Lower lobe of right lung (tissue), 2 donors: ENCODE results near the gene TRIP13. TPM values are rescaled to one million over a fixed set of nuclear protein-coding genes. Genes with fewer than 3 reads are reported as not detected.
"Not testable (repeated sequence)": the region's sequence is repeated elsewhere in the genome, so short reads cannot be mapped to it uniquely, and the experiment has no call there.

Experiments used
- ATAC-seq, 2 donors: fragments of 200-7000 bp; cut with Tn5 transposase; one replicate each; pipeline ENCODE4 v1.9.1; 2020 to 2022; ENCODE audit warnings: mild to moderate bottlenecking in 2 of 2, moderate library complexity in 2 of 2
- DNase-seq: peaks from one replicate; pipeline ENCODE4 v3.0.0-alpha.2; 2020
- H3K27ac ChIP-seq: fragments of 200-600 bp; one replicate; pipeline ENCODE4 v1.8.0; 2022
- H3K27me3 ChIP-seq: fragments of 200-600 bp; one replicate; pipeline ENCODE4 v1.8.0; 2022; ENCODE audit warnings: low read depth
- H3K36me3 ChIP-seq: fragments of 200-600 bp; one replicate; pipeline ENCODE4 v1.8.0; 2022; ENCODE audit warnings: mild to moderate bottlenecking
- H3K4me1 ChIP-seq: fragments of 200-600 bp; one replicate; pipeline ENCODE4 v1.8.0; 2022
- H3K4me3 ChIP-seq: fragments of 200-600 bp; one replicate; pipeline ENCODE4 v1.8.0; 2022; ENCODE audit warnings: mild to moderate bottlenecking
- H3K9me3 ChIP-seq: fragments of 200-600 bp; one replicate; pipeline ENCODE4 v1.8.0; 2022
- intact Hi-C: fragments of 100-400 bp; cut with DNase I; formaldehyde crosslinking; loops from one replicate; pipeline ENCODE4 v1.11.0; 2022
- total RNA-seq: library from RNA; stranded (reverse); fragmentation: NEBNext Ultra II Directional; extraction: Animal tissue kit (Norgen Biotek cat#: 25700); gene quantifications from one replicate; pipeline ENCODE4 v1.2.1, GENCODE V29; 2021
- TF ChIP-seq, protein P1 (sequence below): fragments of 200-600 bp; IDR thresholded peaks from one replicate; pipeline ENCODE4 v1.8.0; 2022; ENCODE audit warnings: antibody characterized with exemption, mild to moderate bottlenecking
- donor health status: DM: no; HTN: yes; CAD: no; lungs with severe emphysema.

Gene TRIP13
- total RNA-seq, 1 donor from 2014 or later: 1.0 TPM

DNA sequence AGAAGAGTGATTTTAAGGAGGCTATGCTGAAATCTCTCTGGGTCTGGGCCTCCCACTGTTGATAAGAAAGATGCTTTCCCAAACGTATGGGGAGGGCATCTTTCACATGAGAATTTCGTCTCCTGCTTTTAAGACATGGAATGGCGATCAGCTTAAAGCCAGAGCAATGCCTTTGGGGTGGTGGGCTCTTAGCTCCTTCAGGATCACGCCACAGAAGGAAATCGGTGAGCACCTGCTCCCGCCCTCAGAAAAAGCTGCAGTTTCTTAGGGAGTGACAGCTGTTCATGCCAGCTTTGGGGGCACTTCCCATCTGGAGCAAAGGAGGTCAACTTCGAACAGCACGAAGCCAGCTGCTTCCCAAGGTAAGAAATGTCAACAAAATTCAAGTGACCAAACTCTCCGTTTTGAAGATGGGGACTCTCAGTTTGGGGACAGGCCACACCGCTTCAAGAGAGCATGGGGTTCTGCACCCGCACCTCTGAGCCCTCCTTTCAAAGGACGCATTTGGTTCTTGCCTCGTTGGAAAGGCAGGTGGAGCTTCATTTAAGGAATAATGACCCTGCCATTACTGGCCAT, 39.0 kb downstream of the TRIP13 start:
- Histone ChIP-seq H3K9me3 (no peaks in the 10 kb centered on the region), H3K27me3 (peaks cover 10% of the 10 kb centered on the region), H3K27ac (peak overlapping the region; percentile 64), H3K4me1 (peaks cover 3% of the 10 kb centered on the region), H3K36me3 (no peaks in the 10 kb centered on the region), H3K4me3 (no peak overlapping the region)
- ATAC-seq: no peak
- intact Hi-C loops: no loop called here
- DNase-seq: no peak
- TF ChIP-seq, protein P1, sequence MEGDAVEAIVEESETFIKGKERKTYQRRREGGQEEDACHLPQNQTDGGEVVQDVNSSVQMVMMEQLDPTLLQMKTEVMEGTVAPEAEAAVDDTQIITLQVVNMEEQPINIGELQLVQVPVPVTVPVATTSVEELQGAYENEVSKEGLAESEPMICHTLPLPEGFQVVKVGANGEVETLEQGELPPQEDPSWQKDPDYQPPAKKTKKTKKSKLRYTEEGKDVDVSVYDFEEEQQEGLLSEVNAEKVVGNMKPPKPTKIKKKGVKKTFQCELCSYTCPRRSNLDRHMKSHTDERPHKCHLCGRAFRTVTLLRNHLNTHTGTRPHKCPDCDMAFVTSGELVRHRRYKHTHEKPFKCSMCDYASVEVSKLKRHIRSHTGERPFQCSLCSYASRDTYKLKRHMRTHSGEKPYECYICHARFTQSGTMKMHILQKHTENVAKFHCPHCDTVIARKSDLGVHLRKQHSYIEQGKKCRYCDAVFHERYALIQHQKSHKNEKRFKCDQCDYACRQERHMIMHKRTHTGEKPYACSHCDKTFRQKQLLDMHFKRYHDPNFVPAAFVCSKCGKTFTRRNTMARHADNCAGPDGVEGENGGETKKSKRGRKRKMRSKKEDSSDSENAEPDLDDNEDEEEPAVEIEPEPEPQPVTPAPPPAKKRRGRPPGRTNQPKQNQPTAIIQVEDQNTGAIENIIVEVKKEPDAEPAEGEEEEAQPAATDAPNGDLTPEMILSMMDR: no peak

DNA sequence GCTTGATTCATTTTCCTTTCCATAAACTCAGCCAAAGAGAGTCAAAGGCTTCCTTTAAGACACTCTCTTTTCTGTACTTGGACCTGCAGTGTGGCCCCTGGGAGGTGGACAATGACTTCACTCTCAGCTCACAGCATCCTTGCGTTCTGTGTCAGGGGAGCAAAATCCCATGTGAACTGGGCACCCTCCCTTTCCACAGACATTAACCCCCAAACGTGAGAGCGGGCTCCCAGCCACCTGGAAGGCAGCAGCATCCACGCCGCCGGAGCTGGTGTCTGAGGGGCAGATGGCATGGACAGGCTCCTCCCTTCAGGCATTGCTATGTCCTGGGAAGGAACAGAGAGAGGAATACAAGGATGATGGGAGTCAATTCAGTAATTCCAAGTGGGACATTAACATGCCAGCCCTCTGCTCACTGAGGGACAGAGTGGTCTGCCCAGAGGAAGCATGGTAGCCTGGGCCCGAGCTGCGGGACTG, 39.5 kb downstream of the TRIP13 start:
- TF ChIP-seq, protein P1: no peak
- H3K4me1 ChIP-seq: no peaks in the 10 kb centered on the region
- intact Hi-C loops: no loop called here
- no peak overlapping the region for H3K4me3 ChIP-seq
- H3K27ac ChIP-seq: peak overlapping the region; percentile 64
- H3K27me3 ChIP-seq: peaks cover 5% of the 10 kb centered on the region
- no peak for DNase-seq
- ATAC-seq: peak; percentile 32 to 36
- H3K36me3 ChIP-seq: no peaks in the 10 kb centered on the region
- H3K9me3 ChIP-seq: no peaks in the 10 kb centered on the region

DNA sequence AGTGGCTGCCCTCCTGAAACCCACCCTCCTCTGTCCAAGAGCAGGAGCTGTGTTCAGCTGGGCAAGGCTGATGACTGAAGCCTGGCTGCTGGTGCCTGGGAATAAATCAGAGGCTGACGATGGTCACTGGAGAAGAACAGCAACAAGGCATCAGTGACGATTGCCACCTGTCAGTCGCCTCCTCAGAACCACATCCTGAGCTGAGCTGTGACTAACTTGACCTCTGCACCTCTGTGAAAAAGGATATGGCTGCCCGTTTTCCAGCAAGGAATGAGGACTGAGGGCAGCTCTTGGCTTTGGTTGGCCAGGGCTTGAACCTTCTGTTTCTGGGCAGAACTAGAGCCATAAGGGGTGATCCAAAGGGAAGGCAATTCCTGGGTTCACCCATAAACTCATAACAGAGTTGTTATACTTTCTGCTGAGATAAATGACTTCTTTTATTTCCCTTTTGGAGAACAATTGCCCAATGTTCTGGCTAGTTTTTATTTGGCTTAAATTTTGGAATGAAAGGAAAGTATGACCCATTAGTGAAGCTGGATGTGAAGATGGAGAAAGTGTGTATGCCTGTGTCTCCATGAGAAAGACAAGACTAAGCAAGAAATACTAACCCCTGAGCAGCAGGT, 40.1 kb downstream of the TRIP13 start:
- Histone ChIP-seq H3K9me3 (no peaks in the 10 kb centered on the region), H3K27me3 (no peaks in the 10 kb centered on the region), H3K27ac (peak overlapping the region; percentile 64), H3K36me3 (no peaks in the 10 kb centered on the region), H3K4me1 (no peaks in the 10 kb centered on the region), H3K4me3 (no peak overlapping the region)
- ATAC-seq (peak; percentile 64 to 65), DNase-seq (no peak)
- TF ChIP-seq, protein P1: no peak
- intact Hi-C loops: no loop called here

DNA sequence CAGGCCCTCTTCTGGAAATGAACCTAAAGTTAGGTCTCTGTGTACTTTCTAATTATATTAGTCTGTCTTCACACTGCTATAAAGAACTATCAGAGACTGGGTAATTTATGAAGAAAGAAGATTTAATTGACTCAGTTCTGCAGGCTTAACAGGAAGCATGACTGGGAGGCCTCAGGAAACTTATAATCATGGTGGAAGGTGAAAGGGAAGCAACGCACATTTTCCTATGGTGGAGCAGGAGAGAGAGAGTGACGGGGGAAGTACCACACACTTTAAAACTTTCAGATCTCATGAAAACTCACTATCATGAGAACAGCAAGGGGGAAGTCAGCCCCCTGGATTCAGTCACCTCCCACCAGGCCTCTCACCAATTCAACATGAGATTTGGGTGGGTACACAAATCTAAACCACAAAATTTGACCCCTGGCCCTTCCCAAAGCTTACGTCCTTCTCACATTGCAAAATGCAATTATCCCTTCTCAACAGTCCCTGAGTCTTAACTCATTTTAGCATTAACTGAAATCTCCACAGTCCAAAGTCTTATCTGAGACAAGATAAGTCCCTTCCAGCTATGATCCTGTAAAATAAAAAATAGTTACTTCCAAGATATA, 40.7 kb downstream of the TRIP13 start:
- no peak overlapping the region for H3K4me3 ChIP-seq
- intact Hi-C loops: no loop called here
- H3K9me3 ChIP-seq: no peaks in the 10 kb centered on the region
- no peaks in the 10 kb centered on the region for H3K36me3 ChIP-seq
- DNase-seq: no peak
- TF ChIP-seq, protein P1: no peak
- peak overlapping the region; percentile 46 for H3K27ac ChIP-seq
- H3K27me3 ChIP-seq: no peaks in the 10 kb centered on the region
- ATAC-seq: no peak
- H3K4me1 ChIP-seq: no peaks in the 10 kb centered on the region

DNA sequence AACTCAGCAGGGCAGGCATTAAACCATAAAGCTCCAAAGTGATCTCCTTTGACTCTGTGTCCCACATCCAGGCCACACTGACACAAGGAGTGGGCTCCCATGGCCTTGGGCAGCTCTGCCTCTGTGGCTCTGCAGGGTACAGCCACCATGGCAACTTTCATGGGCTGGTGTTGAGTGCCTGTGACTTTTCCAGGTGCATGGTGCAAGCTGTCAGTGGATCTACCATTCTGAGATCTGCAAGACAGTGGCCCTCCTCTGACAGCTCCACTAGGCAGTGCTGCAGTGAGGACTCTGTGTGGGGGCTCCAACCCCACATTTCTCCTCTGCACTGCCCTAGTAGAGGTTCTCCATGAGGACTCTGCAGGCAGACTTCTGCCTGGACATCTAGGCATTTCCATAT, 41.3 kb downstream of the TRIP13 start:
- H3K36me3 ChIP-seq, H3K4me3 ChIP-seq, H3K9me3 ChIP-seq, H3K27me3 ChIP-seq, H3K4me1 ChIP-seq, intact Hi-C loops, ATAC-seq, DNase-seq: not testable (repeated sequence)
- peak overlapping the region; percentile 46 for H3K27ac ChIP-seq

DNA sequence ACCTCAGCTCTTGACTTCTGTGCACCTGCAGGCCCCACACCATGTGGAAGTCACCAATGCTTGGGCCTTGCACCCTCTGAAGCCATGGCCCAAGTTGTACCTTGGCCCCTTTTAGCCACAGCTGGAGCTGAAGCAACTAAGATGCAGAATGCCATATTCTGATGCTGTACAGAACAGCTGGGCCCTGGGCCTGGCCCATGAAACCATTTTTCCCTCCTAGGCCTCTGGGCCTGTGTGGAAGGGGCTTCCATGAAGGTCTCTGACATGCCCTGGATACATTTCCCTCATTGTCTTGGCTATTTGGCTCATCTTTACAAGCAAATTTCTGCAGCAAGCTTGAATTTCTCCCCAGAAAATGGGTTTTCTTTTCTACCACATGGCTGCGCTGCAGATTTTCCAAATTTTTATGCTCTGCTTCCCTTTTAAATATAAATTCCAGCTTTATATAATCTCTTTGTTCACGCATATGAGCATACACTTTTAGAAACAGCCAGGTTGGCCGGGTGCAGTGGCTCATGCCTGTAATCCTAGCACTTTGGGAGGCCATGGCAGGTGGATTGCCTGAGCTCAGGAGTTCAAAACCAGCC, 41.8 kb downstream of the TRIP13 start:
- intact Hi-C loops, ATAC-seq, H3K9me3 ChIP-seq, H3K27me3 ChIP-seq, DNase-seq, H3K36me3 ChIP-seq, H3K4me1 ChIP-seq, H3K4me3 ChIP-seq: not testable (repeated sequence)
- peak overlapping the region; percentile 46 for H3K27ac ChIP-seq
